Karpas-422 (cell line): ENCODE data around the gene CD37. TPM values are rescaled to one million over a fixed set of nuclear protein-coding genes. Genes with fewer than 3 reads are reported as not detected.
"Not testable (repeated sequence)": the region's sequence is repeated elsewhere in the genome, so short reads cannot be mapped to it uniquely, and the experiment has no call there.

Source experiments
- DNase-seq: peaks from one replicate; pipeline ENCODE4 v3.0.0-alpha.2; 2015
- H2AFZ ChIP-seq: fragments of 200-600 bp; sonication (generic); 2 replicates; pipeline ENCODE4 v1.6.1; 2014; ENCODE audit warnings: antibody characterized with exemption, low read length, mixed read lengths
- H3K27ac ChIP-seq: fragments of 200-600 bp; sonication (generic); 2 replicates; pipeline ENCODE4 v1.5.1; 2014; ENCODE audit warnings: mild to moderate bottlenecking, low read length, moderate library complexity
- H3K27me3 ChIP-seq: fragments of 200-600 bp; sonication (generic); 2 replicates; pipeline ENCODE4 v1.6.1; 2014; ENCODE audit warnings: low read length, mixed read lengths
- H3K36me3 ChIP-seq: fragments of 200-600 bp; sonication (generic); 2 replicates; pipeline ENCODE4 v1.6.1; 2014; ENCODE audit warnings: low read length, mixed read lengths; ENCODE audit not compliant: insufficient read depth
- H3K4me1 ChIP-seq: fragments of 200-600 bp; sonication (generic); 2 replicates; pipeline ENCODE4 v1.6.1; 2014; ENCODE audit warnings: mild to moderate bottlenecking, low read length, mixed read lengths
- H3K4me2 ChIP-seq: fragments of 200-600 bp; sonication (generic); 2 replicates; pipeline ENCODE4 v1.6.1; 2014; ENCODE audit warnings: low read length, low read depth, mild to moderate bottlenecking; ENCODE audit not compliant: poor library complexity, severe bottlenecking
- H3K4me3 ChIP-seq: fragments of 200-600 bp; sonication (generic); 2 replicates; pipeline ENCODE4 v1.5.1; 2014; ENCODE audit warnings: mild to moderate bottlenecking, antibody characterized with exemption, low read length, mixed read lengths
- H3K79me2 ChIP-seq: fragments of 200-600 bp; sonication (generic); 2 replicates; pipeline ENCODE4 v1.6.1; 2014; ENCODE audit warnings: mild to moderate bottlenecking, low read length, mixed read lengths
- H3K9ac ChIP-seq: fragments of 200-600 bp; sonication (generic); 2 replicates; pipeline ENCODE4 v1.6.0; 2014; ENCODE audit warnings: low read length
- H3K9me2 ChIP-seq: fragments of 200-600 bp; sonication (generic), shearing (Covaris generic); replicated peaks from 2 replicates; pipeline ENCODE4 v1.6.0; 2014; ENCODE audit warnings: mild to moderate bottlenecking, low read length, moderate library complexity; ENCODE audit not compliant: insufficient read depth
- H3K9me3 ChIP-seq: fragments of 300-700, 200-600 bp; sonication (generic); 2 replicates; pipeline ENCODE4 v1.6.1; 2014; ENCODE audit warnings: low read length, mixed read lengths
- H4K20me1 ChIP-seq: fragments of 200-600 bp; sonication (generic); 2 replicates; pipeline ENCODE4 v1.6.1; 2014; ENCODE audit warnings: mild to moderate bottlenecking, antibody characterized with exemption, low read length, low read depth; ENCODE audit not compliant: insufficient read depth
- total RNA-seq: library from RNA; depleted of rRNA; stranded (reverse); fragments of >200 nt; shearing (Covaris generic); gene quantifications from 2 replicates; pipeline ENCODE4 v1.2.3, GENCODE V29; 2014; ENCODE audit warnings: low replicate concordance

CD37 gene
- total RNA-seq, 1 experiment from 2014 or later = 1,210 TPM

DNA sequence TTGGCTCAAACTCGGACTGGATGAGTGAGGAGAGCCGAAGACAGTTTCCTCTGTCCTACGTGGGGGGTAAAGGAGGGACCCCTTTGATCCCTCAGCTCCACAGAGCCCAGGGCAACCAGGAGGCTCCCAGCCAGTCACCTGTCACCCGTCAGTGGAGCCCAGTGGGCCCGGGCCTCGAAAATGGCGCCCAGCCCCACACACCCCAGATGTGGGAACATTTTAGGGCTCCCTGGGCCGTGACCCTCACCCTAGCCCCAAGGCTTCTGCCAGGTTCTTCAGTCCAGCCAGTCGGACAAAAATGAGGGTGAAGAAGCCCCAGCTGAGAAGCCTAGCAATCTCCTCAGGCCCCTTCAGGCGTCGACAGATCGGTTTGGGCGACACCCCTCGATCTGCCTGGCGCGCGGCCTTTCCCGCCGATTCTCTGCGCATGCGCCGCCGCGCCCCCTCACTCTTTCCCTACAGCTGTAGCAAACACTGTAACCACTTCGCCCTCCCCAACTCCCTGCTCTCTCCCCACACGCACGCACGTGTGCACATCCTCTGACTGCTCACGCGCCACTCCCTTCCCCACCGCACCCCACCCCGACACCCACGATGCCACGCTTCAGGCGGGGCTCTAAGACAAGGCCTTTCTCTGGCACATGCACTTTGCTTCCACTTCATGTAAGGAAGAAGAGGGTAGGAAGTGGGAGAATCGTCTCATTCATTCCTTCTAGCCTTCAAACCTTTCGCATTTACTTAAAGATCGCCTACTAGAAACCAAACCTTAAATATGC is 10.2 kb upstream of the CD37 start, which contains the start of gene SLC6A16:
Gene SLC6A16 (minus strand): TSS at position 391 of the 776 bp plus-strand sequence. CDS start 13,844 bp downstream, outside the sequence.
- H3K4me2 ChIP-seq = peak within 1 kb of the TSS; percentile 98
- peaks cover 36% of the 10 kb centered on the region for H3K79me2 ChIP-seq
- H3K9me2 ChIP-seq = no peaks in the 10 kb centered on the region
- H3K4me1 ChIP-seq = peaks cover 56% of the 10 kb centered on the region
- H3K9me3 ChIP-seq = peaks cover 3% of the 10 kb centered on the region; the same call in 1 of the 2 replicates
- H3K4me3 ChIP-seq = peak within 1 kb of the TSS; percentile 21; the same call in 1 of the 2 replicates
- DNase-seq = no peak
- no peaks in the 10 kb centered on the region for H4K20me1 ChIP-seq
- H3K27ac ChIP-seq = peak within 1 kb of the TSS; percentile 96
- no peaks in the 10 kb centered on the region for H3K27me3 ChIP-seq
- H3K9ac ChIP-seq = peak within 1 kb of the TSS; percentile 46
- H2AFZ ChIP-seq = no peak within 1 kb of the TSS
- H3K36me3 ChIP-seq = peaks cover 63% of the 10 kb centered on the region

GRCh38 chr19:49325756-49326155 is 9.4 kb upstream of the CD37 start:
- H3K27ac ChIP-seq = peak overlapping the region; percentile 96
- H3K9ac ChIP-seq = peak overlapping the region; percentile 46
- H3K9me2 ChIP-seq = not testable (repeated sequence)

DNA sequence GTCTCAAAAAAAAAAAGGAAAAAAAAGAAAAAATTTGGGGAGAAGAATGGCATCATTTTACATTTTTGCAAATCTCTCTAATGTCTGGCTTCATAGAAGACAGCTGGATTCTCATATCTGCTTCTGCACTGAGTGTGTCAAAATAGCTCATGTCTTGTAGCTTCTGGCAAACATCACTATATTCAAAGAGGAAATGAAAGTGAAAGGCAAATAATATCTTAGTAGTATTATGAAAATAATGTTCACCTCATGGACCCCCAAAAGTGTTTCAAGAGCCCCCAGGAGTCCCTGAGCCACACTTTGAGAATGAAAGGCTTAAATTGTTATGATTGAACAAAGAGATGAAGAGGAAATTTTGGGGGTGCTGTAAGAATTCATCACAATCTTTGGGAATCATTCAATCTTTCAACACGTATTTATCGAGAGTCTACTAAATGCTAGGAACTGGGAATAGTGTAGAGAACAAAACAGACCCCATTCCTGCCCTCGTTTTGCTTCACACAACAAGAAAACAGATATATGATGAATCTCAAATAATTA is 9.0 kb upstream of the CD37 start:
- Histone ChIP-seq H2AFZ (no peak overlapping the region), H4K20me1 (no peaks in the 10 kb centered on the region), H3K9me3 (peaks cover 3% of the 10 kb centered on the region; the same call in 1 of the 2 replicates), H3K79me2 (peaks cover 38% of the 10 kb centered on the region), H3K4me1 (peaks cover 68% of the 10 kb centered on the region), H3K4me3 (peak overlapping the region; percentile 26), H3K4me2 (peak overlapping the region; percentile 98), H3K27ac (peak overlapping the region; percentile 96), H3K36me3 (peaks cover 56% of the 10 kb centered on the region), H3K9me2 (no peaks in the 10 kb centered on the region), H3K27me3 (no peaks in the 10 kb centered on the region), H3K9ac (peak overlapping the region; percentile 93)
- peak; percentile 97 for DNase-seq

More at GRCh38 chr19:49325756-49326155, 9.4 kb upstream of the CD37 start:
- Histone ChIP-seq H3K4me1 (peaks cover 64% of the 10 kb centered on the region), H3K4me2 (peak overlapping the region; percentile 98), H3K36me3 (peaks cover 61% of the 10 kb centered on the region), H3K79me2 (peaks cover 39% of the 10 kb centered on the region)
- H3K27me3 ChIP-seq, H3K4me3 ChIP-seq, H2AFZ ChIP-seq, DNase-seq, H4K20me1 ChIP-seq, H3K9me3 ChIP-seq: not testable (repeated sequence)

- H3K9ac ChIP-seq = peak overlapping the region; percentile 93
- H3K79me2 ChIP-seq = peaks cover 28% of the 10 kb centered on the region
- no peaks in the 10 kb centered on the region for H3K9me2 ChIP-seq
- no peaks in the 10 kb centered on the region for H3K9me3 ChIP-seq
- peak; percentile 96 for DNase-seq
- peaks cover 47% of the 10 kb centered on the region for H3K36me3 ChIP-seq
- no peaks in the 10 kb centered on the region for H4K20me1 ChIP-seq
- H3K4me1 ChIP-seq = peaks cover 86% of the 10 kb centered on the region
- peak overlapping the region; percentile 98 for H3K4me2 ChIP-seq
- peak overlapping the region; percentile 59 for H3K4me3 ChIP-seq
- no peaks in the 10 kb centered on the region for H3K27me3 ChIP-seq
- H2AFZ ChIP-seq = no peak overlapping the region
- peak overlapping the region; percentile 96 for H3K27ac ChIP-seq
Measured at GRCh38 chr19:49327878-49328544, 7.2 kb upstream of the CD37 start.

- peak overlapping the region; percentile 96 for H3K27ac ChIP-seq
- no peaks in the 10 kb centered on the region for H3K9me2 ChIP-seq
- H3K27me3 ChIP-seq = no peaks in the 10 kb centered on the region
- H3K36me3 ChIP-seq = peaks cover 39% of the 10 kb centered on the region
- peak overlapping the region; percentile 98 for H3K4me2 ChIP-seq
- H3K9me3 ChIP-seq = no peaks in the 10 kb centered on the region
- no peak overlapping the region for H2AFZ ChIP-seq
- H3K79me2 ChIP-seq = peaks cover 21% of the 10 kb centered on the region
- DNase-seq = no peak
- peaks cover 93% of the 10 kb centered on the region for H3K4me1 ChIP-seq
- peak overlapping the region; percentile 59 for H3K4me3 ChIP-seq
- no peaks in the 10 kb centered on the region for H4K20me1 ChIP-seq
- peak overlapping the region; percentile 93 for H3K9ac ChIP-seq
Measured at GRCh38 chr19:49328741-49329140, 6.5 kb upstream of the CD37 start.

- H3K36me3 ChIP-seq = peaks cover 33% of the 10 kb centered on the region
- peak overlapping the region; percentile 96 for H3K27ac ChIP-seq
- H3K4me2 ChIP-seq = peak overlapping the region; percentile 98
- H3K9me2 ChIP-seq, H3K9me3 ChIP-seq, H4K20me1 ChIP-seq, H2AFZ ChIP-seq, H3K27me3 ChIP-seq: not testable (repeated sequence)
- peak; percentile 60 for DNase-seq
- peaks cover 96% of the 10 kb centered on the region for H3K4me1 ChIP-seq
- H3K9ac ChIP-seq = peak overlapping the region; percentile 93
- peaks cover 22% of the 10 kb centered on the region for H3K79me2 ChIP-seq
- H3K4me3 ChIP-seq = peak overlapping the region; percentile 59
Measured at GRCh38 chr19:49331187-49331586, 4.0 kb upstream of the CD37 start.

DNA sequence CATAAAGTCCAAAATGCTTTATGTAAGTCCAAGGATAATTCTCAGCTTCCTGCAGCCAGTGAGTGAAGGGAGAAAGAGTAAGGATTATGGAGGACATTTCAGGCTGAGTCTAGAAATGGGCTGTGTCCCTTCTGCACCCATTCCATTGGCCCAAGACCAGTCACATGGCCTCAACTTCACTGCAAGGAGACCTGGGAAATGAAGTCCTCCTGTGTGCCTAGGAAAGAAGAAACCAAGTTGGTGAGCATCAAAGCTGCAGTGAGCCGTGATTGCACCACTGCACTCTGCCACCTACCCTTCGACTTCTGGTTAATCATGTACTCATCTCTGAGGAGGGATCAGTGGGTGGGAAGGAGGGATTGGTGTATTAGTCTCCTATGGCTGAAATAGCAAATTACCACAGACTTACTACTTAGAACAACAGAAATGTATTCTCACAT is 3.6 kb upstream of the CD37 start:
- H3K27ac ChIP-seq = peak overlapping the region; percentile 96
- H4K20me1 ChIP-seq = no peaks in the 10 kb centered on the region
- H3K9me3 ChIP-seq = no peaks in the 10 kb centered on the region
- H3K9ac ChIP-seq = peak overlapping the region; percentile 93
- peak overlapping the region; percentile 98 for H3K4me2 ChIP-seq
- DNase-seq = peak; percentile 97
- no peaks in the 10 kb centered on the region for H3K9me2 ChIP-seq
- H3K27me3 ChIP-seq = no peaks in the 10 kb centered on the region
- H3K4me1 ChIP-seq = peaks cover 96% of the 10 kb centered on the region
- peaks cover 38% of the 10 kb centered on the region for H3K36me3 ChIP-seq
- peaks cover 27% of the 10 kb centered on the region for H3K79me2 ChIP-seq
- peak overlapping the region; percentile 59 for H3K4me3 ChIP-seq
- H2AFZ ChIP-seq = no peak overlapping the region
